ENCODE results near the gene GMDS. TPM values are rescaled to one million over a fixed set of nuclear protein-coding genes. Genes with fewer than 3 reads are reported as not detected.

The GMDS gene
- total and polyA plus RNA-seq, 2 of the 4 experiments (the other 2 are of a cell fraction), result 7.3 to 21.9 TPM

DNA sequence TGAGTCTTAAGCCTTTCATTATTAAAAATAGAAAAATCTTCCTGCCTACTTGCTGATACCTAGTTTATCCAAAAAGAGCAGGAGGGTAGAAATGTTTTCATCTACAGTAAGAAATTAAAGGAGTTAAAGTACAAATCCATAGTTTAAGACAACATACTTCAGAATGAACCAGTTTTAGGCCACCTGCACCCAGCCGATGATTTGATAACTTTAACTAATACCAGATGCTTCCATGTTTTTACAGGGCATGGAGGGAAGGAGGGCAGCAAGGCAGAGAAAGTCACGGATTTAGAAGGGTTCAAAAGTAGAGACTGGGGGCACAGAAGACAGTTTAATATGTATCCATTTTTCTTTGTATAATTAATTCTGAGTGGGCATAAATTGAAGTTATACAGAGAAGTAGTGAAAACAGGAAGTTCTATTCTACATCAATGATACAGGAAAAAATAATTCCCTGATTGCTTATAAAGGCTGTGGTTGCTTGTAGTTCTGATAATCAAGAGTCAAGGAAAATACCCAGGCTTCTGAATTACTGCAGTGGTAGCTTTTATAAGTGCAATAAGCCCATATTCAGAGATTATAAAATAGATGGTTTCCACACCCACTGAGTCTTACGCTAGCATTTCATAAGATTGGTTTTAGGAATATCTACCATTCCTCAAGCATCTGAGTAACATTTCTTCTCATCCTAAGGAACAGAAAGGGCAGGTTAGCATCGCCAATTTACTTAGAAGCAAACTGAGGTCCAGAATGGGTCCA is 72.0 kb downstream of the GMDS start:
- peaks cover 3% of the 10 kb centered on the region; the same call in 1 of the 2 replicates for H3K9me1 ChIP-seq (ENCODE audit: insufficient read depth, low read length)
- DNase-seq (no peak), ATAC-seq (ENCODE audit: low read depth) (no peak)
- no peak overlapping the region for H2BK15ac ChIP-seq (ENCODE audit: low read depth, low read length)
- no peak overlapping the region for H2BK5ac ChIP-seq (ENCODE audit: low read depth, low read length, poor library complexity, severe bottlenecking)
- ChIA-PET CTCF (no interaction called here), POLR2A (ENCODE audit: unreplicated experiment) (no interaction called here)
- no peak overlapping the region for H3K9ac ChIP-seq (ENCODE audit: low read depth, low read length)
- H3K56ac ChIP-seq (ENCODE audit: extremely low read depth, insufficient read depth, low read length), result no peak overlapping the region
- no peak overlapping the region for H3K4me2 ChIP-seq (ENCODE audit: low read depth, low read length)
- no peak overlapping the region for H2AK5ac ChIP-seq (ENCODE audit: low read depth, low read length)
- in situ Hi-C loops (cut with MboI; ENCODE audit: low sequenced_read_pairs) (no loop called here), dilution Hi-C loops (cut with HindIII; ENCODE audit: low sequenced_read_pairs, unreplicated experiment) (no loop called here), intact Hi-C loops (cut with micrococcal nuclease) (no loop called here)
- no peaks in the 10 kb centered on the region for H4K20me1 ChIP-seq (ENCODE audit: insufficient read depth, low read length)
- no peak overlapping the region for H2BK20ac ChIP-seq (ENCODE audit: low read depth, low read length)
- H3K27me3 ChIP-seq (ENCODE audit: control insufficient read depth, insufficient read depth, low read length), result no peaks in the 10 kb centered on the region
- no peak overlapping the region for H3K4ac ChIP-seq (ENCODE audit: low read depth, low read length)
- no peak overlapping the region for H3K27ac ChIP-seq (ENCODE audit: insufficient read depth, low read length)
- no peak overlapping the region for H3K14ac ChIP-seq (replicated peaks; ENCODE audit: low read depth, low read length)
- WGBS, 2 experiments (ENCODE audit: extremely low coverage in 2 of 2, insufficient read length in 1 of 2), result no CpG with 5 or more reads among the region's 4 CpGs
- no peak overlapping the region for H3K18ac ChIP-seq (ENCODE audit: low read depth, low read length)
- no peak overlapping the region for H4K5ac ChIP-seq (ENCODE audit: low read depth, low read length)
- H3K79me1 ChIP-seq (ENCODE audit: low read depth in 1 of 2, low read length in 2 of 2), result peaks cover 0 to 20% of the 10 kb centered on the region in 2 experiments; a peak in 1 of 4 replicates
- no peak overlapping the region for H4K8ac ChIP-seq (ENCODE audit: low read depth in 2 of 2, low read length in 2 of 2)
- H3K9me3 ChIP-seq (ENCODE audit: control insufficient read depth, insufficient read depth, low read length), result peaks cover 4% of the 10 kb centered on the region; the same call in 1 of the 2 replicates
- H2BK120ac ChIP-seq (ENCODE audit: low read depth, low read length), result no peak overlapping the region
- H3K4me1 ChIP-seq (ENCODE audit: control insufficient read depth, insufficient read depth, low read length), result peaks cover 4% of the 10 kb centered on the region; the same call in 1 of the 2 replicates
- no peaks in the 10 kb centered on the region for H3K36me3 ChIP-seq (ENCODE audit: control insufficient read depth, insufficient read depth, low read length)
- no peak overlapping the region for H2AK9ac ChIP-seq (replicated peaks; ENCODE audit: low read depth, low read length, poor library complexity)
- no peak overlapping the region for H4K91ac ChIP-seq (ENCODE audit: insufficient read depth, low read depth, low read length)
- H3K23ac ChIP-seq (ENCODE audit: low read depth, low read length), result no peak overlapping the region
- no peak overlapping the region for H2AFZ ChIP-seq (replicated peaks; ENCODE audit: low read length, poor library complexity)
- no peak for TF ChIP-seq MAZ (IDR thresholded peaks at IDR 0.05; ENCODE audit: borderline replicate concordance, low read depth, low read length)
- no peak for TF ChIP-seq BHLHE40 (IDR thresholded peaks at IDR 0.05; ENCODE audit: low read depth, low read length)
- no peak for TF ChIP-seq RCOR1 (IDR thresholded peaks at IDR 0.05; ENCODE audit: insufficient replicate concordance, low read length)
- TF ChIP-seq CEBPB (IDR thresholded peaks at IDR 0.05; ENCODE audit: low read depth, low read length), result no peak
- no peak for TF ChIP-seq POLR2A (IDR thresholded peaks at IDR 0.05; ENCODE audit: low read depth, low read length)
- H3K4me3 ChIP-seq (ENCODE audit: insufficient read depth, low read depth, low read length), result no peak overlapping the region
- BruUV-seq (replicated peaks), result no TSS peak
